GM19351 (cell line): ENCODE data around the gene XKRX.

Source experiments
- ATAC-seq: cut with Tn5 transposase; IDR thresholded peaks from one replicate; pipeline ENCODE4 v1.9.1; 2021; ENCODE audit warnings: mild to moderate bottlenecking, moderate library complexity; ENCODE audit not compliant: unreplicated experiment

Gene XKRX

GRCh38 chrX:100904433-100904832 is 24.3 kb downstream of the XKRX start:
- no peak for ATAC-seq

- peak; percentile 87 for ATAC-seq
Measured at GRCh38 chrX:100895365-100896075, 33.2 kb downstream of the XKRX start.

GRCh38 chrX:100883654-100884053 is 45.1 kb downstream of the XKRX start:
- ATAC-seq, result no peak

GRCh38 chrX:100880368-100880767 is 48.3 kb downstream of the XKRX start:
- no peak for ATAC-seq

- no peak for ATAC-seq
Measured at GRCh38 chrX:100874325-100874724, 54.4 kb downstream of the XKRX start, which contains the start of gene NOX1. Gene NOX1 (minus strand): TSS chrX:100874359. CDS start chrX:100874139, 220 bp downstream.

- no peak for ATAC-seq
Measured at GRCh38 chrX:100871594-100872560, 56.8 kb downstream of the XKRX start.

- ATAC-seq, result no peak
Measured at GRCh38 chrX:100870527-100870926, 58.2 kb downstream of the XKRX start.

- ATAC-seq, result no peak
Measured at GRCh38 chrX:100868273-100868672, 60.4 kb downstream of the XKRX start.

GRCh38 chrX:100864657-100865391 is 63.9 kb downstream of the XKRX start:
- no peak for ATAC-seq
